HAP-1 (cell line): ENCODE data around the gene BRINP3.
"Not testable (repeated sequence)": the region's sequence is repeated elsewhere in the genome, so short reads cannot be mapped to it uniquely, and the experiment has no call there.

Experiments
- DNase-seq, 2 experiments: peaks; one replicate each; pipeline ENCODE4 v3.0.0-alpha.2; 2016 to 2020; ENCODE audit warnings: low spot score in 2 of 2
- H3K27me3 ChIP-seq: fragments of 250-450 bp; sonication (Bioruptor Pico); 2 replicates; pipeline ENCODE4 v1.5.1; 2020; ENCODE audit warnings: low read depth, mild to moderate bottlenecking, moderate library complexity
- H3K36me3 ChIP-seq: fragments of 250-450 bp; sonication (Bioruptor Pico); replicated peaks from 2 replicates; pipeline ENCODE4 v1.5.1; 2020; ENCODE audit warnings: mild to moderate bottlenecking
- H3K4me1 ChIP-seq: fragments of 250-450 bp; sonication (Bioruptor Pico); 2 replicates; pipeline ENCODE4 v1.5.1; 2020; ENCODE audit warnings: mild to moderate bottlenecking
- H3K4me3 ChIP-seq: fragments of 250-450 bp; sonication (Bioruptor Pico); 2 replicates; pipeline ENCODE4 v1.5.1; 2020; ENCODE audit warnings: mild to moderate bottlenecking, moderate library complexity
- H3K9me3 ChIP-seq: fragments of 250-450 bp; sonication (Bioruptor Pico); 2 replicates; pipeline ENCODE4 v1.5.1; 2020; ENCODE audit warnings: mild to moderate bottlenecking, moderate library complexity
- in situ Hi-C: fragments of 300-500 bp; cut with MboI; formaldehyde crosslinking; loops from 3 replicates; pipeline ENCODE4 v1.14.3; 2020; ENCODE audit warnings: low sequenced_read_pairs, inconsistent platforms, mixed read lengths

BRINP3 gene

GRCh38 chr1:190138702-190139101 is 339.0 kb downstream of the BRINP3 start:
- Histone ChIP-seq H3K9me3 (no peaks in the 10 kb centered on the region), H3K4me3 (no peak overlapping the region), H3K27me3 (no peaks in the 10 kb centered on the region), H3K4me1 (no peaks in the 10 kb centered on the region), H3K36me3 (no peaks in the 10 kb centered on the region)
- in situ Hi-C loops = no loop called here
- no peak for DNase-seq

GRCh38 chr1:190138266-190138665 is 339.4 kb downstream of the BRINP3 start:
- Histone ChIP-seq H3K4me3 (no peak overlapping the region), H3K27me3 (no peaks in the 10 kb centered on the region), H3K4me1 (no peaks in the 10 kb centered on the region), H3K9me3 (no peaks in the 10 kb centered on the region), H3K36me3 (no peaks in the 10 kb centered on the region)
- DNase-seq = no peak
- in situ Hi-C loops = no loop called here

- Histone ChIP-seq H3K36me3 (no peaks in the 10 kb centered on the region), H3K4me1 (peaks cover 3% of the 10 kb centered on the region; the same call in 1 of the 2 replicates)
- in situ Hi-C loops = no loop called here
Observed at GRCh38 chr1:190129366-190129765, 348.3 kb downstream of the BRINP3 start.

DNA sequence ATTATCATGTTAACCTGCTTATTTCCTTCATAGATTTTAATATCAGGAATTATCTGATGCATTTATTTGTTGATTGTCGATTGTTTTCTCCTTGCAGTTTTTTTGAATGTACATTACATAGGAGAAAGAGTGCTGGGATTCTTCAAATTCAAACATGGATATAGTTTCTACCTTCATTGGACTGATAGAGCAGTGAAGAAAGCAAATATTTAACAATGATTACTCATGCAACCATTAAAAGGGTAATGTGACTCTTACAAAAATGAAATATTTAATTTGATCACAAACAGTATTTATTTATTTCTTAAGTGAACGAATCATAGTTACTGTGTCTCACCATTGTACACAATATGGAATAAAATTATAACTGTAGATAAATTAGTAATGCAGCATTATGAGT is 350.9 kb downstream of the BRINP3 start:
- in situ Hi-C loops = no loop called here
- Histone ChIP-seq H3K27me3 (peaks cover 6% of the 10 kb centered on the region; the same call in 1 of the 2 replicates), H3K36me3 (no peaks in the 10 kb centered on the region), H3K4me3 (no peak overlapping the region), H3K4me1 (peaks cover 3% of the 10 kb centered on the region; the same call in 1 of the 2 replicates), H3K9me3 (no peaks in the 10 kb centered on the region)
- DNase-seq = no peak

More at GRCh38 chr1:190129366-190129765, 348.3 kb downstream of the BRINP3 start:
- no peak for DNase-seq
- H3K27me3 ChIP-seq = no peaks in the 10 kb centered on the region
- H3K9me3 ChIP-seq = no peaks in the 10 kb centered on the region
- no peak overlapping the region for H3K4me3 ChIP-seq

GRCh38 chr1:190124068-190124467 is 353.6 kb downstream of the BRINP3 start:
- Histone ChIP-seq H3K36me3 (no peaks in the 10 kb centered on the region), H3K4me3 (no peak overlapping the region), H3K27me3 (peaks cover 8% of the 10 kb centered on the region), H3K4me1 (peaks cover under 1% of the 10 kb centered on the region; the same call in 1 of the 2 replicates), H3K9me3 (no peaks in the 10 kb centered on the region)
- in situ Hi-C loops = no loop called here
- DNase-seq = no peak

GRCh38 chr1:190120564-190120963 is 357.1 kb downstream of the BRINP3 start:
- in situ Hi-C loops, DNase-seq, H3K4me1 ChIP-seq, H3K36me3 ChIP-seq, H3K9me3 ChIP-seq, H3K4me3 ChIP-seq: not testable (repeated sequence)
- peaks cover 28% of the 10 kb centered on the region for H3K27me3 ChIP-seq

DNA sequence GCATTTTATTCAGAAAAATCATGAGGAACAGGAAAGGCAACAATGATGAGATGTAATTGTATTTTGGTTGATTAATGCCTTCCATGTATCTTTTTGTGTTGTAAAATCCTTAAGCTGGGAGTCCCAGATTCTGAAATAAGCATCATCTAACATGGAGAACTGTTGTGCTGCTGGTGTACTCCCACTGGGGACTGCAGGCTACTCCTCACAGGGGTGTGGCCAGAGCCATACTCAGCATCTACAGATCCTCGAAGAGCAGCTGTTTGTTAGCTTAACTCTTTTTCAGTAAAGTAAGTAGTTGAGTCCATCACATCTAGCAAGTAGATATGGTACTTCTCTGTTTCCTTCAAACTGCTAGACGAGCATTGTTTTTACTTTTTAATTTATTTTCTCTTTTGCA is 358.0 kb downstream of the BRINP3 start:
- DNase-seq = peak in 1 of 2 experiments; percentile 16
- Histone ChIP-seq H3K4me1 (no peaks in the 10 kb centered on the region; the same call in 1 of the 2 replicates), H3K4me3 (no peak overlapping the region), H3K9me3 (no peaks in the 10 kb centered on the region), H3K27me3 (peaks cover 35% of the 10 kb centered on the region), H3K36me3 (no peaks in the 10 kb centered on the region)
- in situ Hi-C loops = no loop called here

DNA sequence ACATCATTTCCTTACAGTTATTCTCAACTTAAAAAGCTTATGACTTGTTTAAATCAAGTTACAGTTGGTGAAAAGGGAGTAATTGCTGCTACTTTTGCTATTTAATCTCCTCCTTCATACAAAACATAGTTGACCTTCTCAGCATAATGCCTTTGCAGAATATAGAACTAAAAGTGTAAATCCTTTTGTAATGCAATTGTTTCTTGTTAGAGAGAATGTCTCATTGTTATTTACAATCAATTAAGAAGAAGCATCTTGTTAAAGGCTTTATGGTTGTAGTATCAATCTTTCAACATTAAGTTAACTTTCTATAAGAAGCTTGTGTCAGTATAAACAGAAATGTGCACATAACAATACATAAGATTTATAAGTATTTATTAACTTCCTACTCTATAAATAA is 360.7 kb downstream of the BRINP3 start:
- DNase-seq = peak in 1 of 2 experiments; percentile 96
- Histone ChIP-seq H3K27me3 (peaks cover 34% of the 10 kb centered on the region), H3K4me1 (no peaks in the 10 kb centered on the region; the same call in 1 of the 2 replicates), H3K36me3 (no peaks in the 10 kb centered on the region), H3K4me3 (no peak overlapping the region), H3K9me3 (no peaks in the 10 kb centered on the region)
- in situ Hi-C loops = no loop called here

DNA sequence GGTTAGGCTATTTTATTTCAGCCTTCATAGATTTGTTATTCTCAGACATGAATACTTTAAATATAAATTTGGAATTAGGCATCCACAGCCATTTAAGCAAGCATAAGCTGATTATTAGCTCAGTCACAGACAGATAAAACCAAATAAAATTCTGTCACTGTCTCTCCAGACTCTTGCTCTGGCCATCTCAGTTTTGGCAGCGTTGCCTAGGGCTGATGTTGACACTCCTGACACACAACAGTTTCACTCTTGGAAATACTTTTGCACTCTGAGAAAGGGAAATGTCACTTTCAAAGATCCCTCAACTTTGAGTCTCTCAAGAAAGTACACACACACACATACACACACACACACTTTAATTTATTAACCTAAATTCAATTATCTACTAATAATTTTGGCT is 372.7 kb downstream of the BRINP3 start:
- in situ Hi-C loops = no loop called here
- H3K36me3 ChIP-seq = no peaks in the 10 kb centered on the region
- H3K27me3 ChIP-seq = no peaks in the 10 kb centered on the region
- DNase-seq = no peak
- H3K4me3 ChIP-seq = no peak overlapping the region
- H3K4me1 ChIP-seq = no peaks in the 10 kb centered on the region
- H3K9me3 ChIP-seq = no peaks in the 10 kb centered on the region

DNA sequence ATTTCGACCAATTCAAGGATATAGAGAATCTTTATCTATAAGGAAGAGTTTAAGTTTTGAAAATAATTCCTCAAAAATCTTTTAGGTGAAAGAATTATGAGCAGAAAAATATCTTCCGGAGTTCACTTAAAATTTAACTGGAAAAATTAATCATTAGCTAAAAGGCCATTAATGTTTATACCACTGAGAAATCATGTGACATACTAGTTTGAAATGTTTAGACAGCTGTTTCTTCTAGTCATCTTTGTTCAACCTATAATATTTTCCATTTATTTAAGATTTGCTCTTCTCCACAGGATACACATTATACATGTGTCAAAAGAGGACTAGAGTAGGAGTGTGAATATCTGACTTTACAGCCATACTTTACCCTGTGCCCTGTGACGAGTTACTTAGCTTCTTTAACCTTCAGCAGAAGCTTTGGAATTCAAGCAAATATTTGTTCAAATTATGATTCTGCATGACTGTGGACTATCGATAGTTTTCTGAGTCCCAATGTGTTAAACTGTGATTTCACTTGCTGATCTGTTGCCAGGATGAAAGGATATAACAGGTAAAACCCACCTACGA is 374.8 kb downstream of the BRINP3 start:
- H3K4me3 ChIP-seq = no peak overlapping the region
- in situ Hi-C loops = no loop called here
- H3K36me3 ChIP-seq = no peaks in the 10 kb centered on the region
- no peak for DNase-seq
- H3K4me1 ChIP-seq = no peaks in the 10 kb centered on the region
- H3K9me3 ChIP-seq = no peaks in the 10 kb centered on the region
- H3K27me3 ChIP-seq = no peaks in the 10 kb centered on the region

DNA sequence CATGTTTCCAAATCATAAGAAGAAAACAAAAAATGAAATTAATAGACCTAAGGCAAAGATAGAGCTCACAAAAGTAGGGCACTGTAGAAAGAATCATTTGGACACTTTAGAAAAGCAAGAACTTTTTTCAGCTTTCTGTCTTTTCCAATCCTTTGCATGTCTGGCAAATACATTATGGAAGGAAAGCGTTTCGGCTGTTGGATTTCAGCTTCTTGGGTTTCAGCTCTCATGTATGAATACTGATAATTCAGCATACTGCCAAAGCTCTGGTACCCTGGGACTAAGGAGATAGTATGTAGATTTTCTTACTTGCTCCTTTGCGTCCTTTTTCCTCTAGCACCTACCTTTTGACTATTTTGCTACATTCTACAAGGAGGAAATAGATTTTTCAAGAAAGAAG is 375.9 kb downstream of the BRINP3 start:
- in situ Hi-C loops = no loop called here
- H3K9me3 ChIP-seq = no peaks in the 10 kb centered on the region
- H3K27me3 ChIP-seq = no peaks in the 10 kb centered on the region
- H3K4me3 ChIP-seq = no peak overlapping the region
- no peaks in the 10 kb centered on the region for H3K4me1 ChIP-seq
- H3K36me3 ChIP-seq = no peaks in the 10 kb centered on the region
- DNase-seq = no peak

GRCh38 chr1:190098756-190099155 is 378.9 kb downstream of the BRINP3 start:
- no peaks in the 10 kb centered on the region for H3K27me3 ChIP-seq
- peaks cover 7% of the 10 kb centered on the region for H3K4me1 ChIP-seq
- no peak overlapping the region for H3K4me3 ChIP-seq
- H3K9me3 ChIP-seq = no peaks in the 10 kb centered on the region
- in situ Hi-C loops = no loop called here
- DNase-seq = no peak
- no peaks in the 10 kb centered on the region for H3K36me3 ChIP-seq

- Histone ChIP-seq H3K36me3 (no peaks in the 10 kb centered on the region), H3K4me3 (no peak overlapping the region), H3K4me1 (peaks cover 7% of the 10 kb centered on the region), H3K9me3 (no peaks in the 10 kb centered on the region), H3K27me3 (no peaks in the 10 kb centered on the region)
- no peak for DNase-seq
- in situ Hi-C loops = no loop called here
Observed at GRCh38 chr1:190098107-190098506, 379.6 kb downstream of the BRINP3 start.

DNA sequence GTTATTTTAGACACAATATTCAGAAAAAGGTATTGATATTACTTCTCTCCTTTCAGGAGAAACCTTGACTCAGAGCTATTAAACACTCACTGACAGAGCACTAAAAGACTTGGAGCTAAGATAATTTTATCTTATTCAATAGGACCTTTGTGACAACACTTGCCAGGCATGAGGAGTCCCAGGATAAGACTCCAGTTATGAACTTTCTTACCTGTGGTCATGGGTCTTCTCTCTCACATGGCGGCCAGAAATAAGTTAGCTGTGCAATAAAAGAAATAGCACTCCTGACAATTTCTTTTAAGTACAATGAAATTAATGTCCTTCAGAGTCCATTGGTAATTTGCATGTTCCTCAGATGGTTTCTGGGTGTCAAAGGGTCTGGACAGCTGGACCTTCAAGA is 382.1 kb downstream of the BRINP3 start:
- in situ Hi-C loops = no loop called here

DNA sequence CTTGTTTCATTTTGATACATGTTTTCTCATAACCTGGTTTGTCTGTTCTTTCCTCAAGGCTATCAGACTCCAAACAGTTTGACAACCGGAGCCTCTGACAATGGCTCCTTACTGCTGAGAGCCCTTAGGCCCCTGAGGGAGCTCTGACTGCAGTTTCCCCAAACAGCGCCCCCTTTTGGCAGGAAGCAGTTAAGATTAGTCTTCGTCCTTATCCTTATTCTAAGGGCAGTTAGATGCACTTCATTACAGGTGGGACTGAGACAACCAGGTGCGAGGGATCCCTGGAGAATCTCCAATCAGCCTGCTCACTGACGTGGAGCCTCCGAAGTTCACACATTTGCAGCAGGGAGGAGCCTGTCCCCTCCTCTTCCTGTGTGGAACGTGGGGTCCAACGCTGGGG is 393.1 kb downstream of the BRINP3 start:
- Histone ChIP-seq H3K36me3 (no peaks in the 10 kb centered on the region), H3K4me1 (no peaks in the 10 kb centered on the region), H3K4me3 (no peak overlapping the region), H3K9me3 (no peaks in the 10 kb centered on the region), H3K27me3 (no peaks in the 10 kb centered on the region)
- DNase-seq = peak; percentile 9 to 65
- in situ Hi-C loops = no loop called here

More for the DNA sequence above, 382.1 kb downstream of the BRINP3 start:
- no peaks in the 10 kb centered on the region for H3K27me3 ChIP-seq
- no peak for DNase-seq
- no peaks in the 10 kb centered on the region for H3K36me3 ChIP-seq
- no peak overlapping the region for H3K4me3 ChIP-seq
- H3K9me3 ChIP-seq = no peaks in the 10 kb centered on the region
- peaks cover 7% of the 10 kb centered on the region for H3K4me1 ChIP-seq
